K562 (cell line): ENCODE results near the gene ABCF2. TPM values are rescaled to one million over a fixed set of nuclear protein-coding genes. Genes with fewer than 3 reads are reported as not detected.

Experiments
- ATAC-seq: fragments of 200-7000 bp; cut with Tn5 transposase; 3 replicates; pipeline ENCODE4 v1.9.1; 2020; ENCODE audit warnings: moderate library complexity
- BruUV-seq: library from RNA; stranded (reverse); fragments of 400-500 nt; replicated peaks from 2 replicates; lab custom pipeline; 2021; lab: Mats Ljungman, UMichigan
- CTCF ChIA-PET: fragments of 300-600 bp; formaldehyde crosslinking; extraction: SDS; loops from one replicate; lab custom pipeline; 2021; ENCODE audit warnings: low intra/inter-chr PET ratio; lab: Yijun Ruan, JAX
- POLR2A ChIA-PET: fragments of 300-600, 350-650 bp; sonication (Branson Sonifier 250); formaldehyde crosslinking; extraction: SDS; loops from one replicate; lab custom pipeline; 2021; ENCODE audit warnings: antibody characterized with exemption, inconsistent platforms; lab: Yijun Ruan, JAX
- DNase-seq, 4 experiments: peaks; one replicate each; pipeline versions ENCODE4 v3.0.0 to v3.0.0-alpha.2; 2011 to 2018; ENCODE audit warnings: low spot score in 3 of 4, mixed read lengths in 3 of 4; ENCODE audit errors: extremely low read depth in 1 of 4
- FAIRE-seq: peaks from 2 replicates; lab custom pipeline; 2011; peaks lifted over from hg19 to GRCh38; lab: Jason Lieb, UNC
- H2AFZ ChIP-seq: 2 replicates; pipeline ENCODE4 v1.6.0; 2011; ENCODE audit warnings: low read depth, low read length, control low read depth, inconsistent platforms
- H3K27ac ChIP-seq: fragments of 200-600 bp; 3 replicates; pipeline ENCODE4 v1.8.0; 2011; ENCODE audit warnings: low read depth, mild to moderate bottlenecking, control low read depth, inconsistent platforms, low read length, moderate library complexity, mixed read lengths; ENCODE audit errors: extremely low read depth
- H3K27me3 ChIP-seq, 2 experiments: fragments of 300-600 bp in 1 of 2; 2 replicates in 1 of 2; 3 replicates in 1 of 2; pipeline versions ENCODE4 v1.6.0 to v1.8.0; 2011; ENCODE audit warnings: inconsistent platforms in 2 of 2, low read length in 2 of 2, mild to moderate bottlenecking in 1 of 2, mixed read lengths in 1 of 2, moderate library complexity in 1 of 2; ENCODE audit not compliant: control insufficient read depth in 2 of 2, insufficient read depth in 2 of 2
- H3K36me3 ChIP-seq: fragments of 300-600 bp; 3 replicates; pipeline ENCODE4 v1.8.0; 2011; ENCODE audit warnings: mild to moderate bottlenecking, low read length, inconsistent platforms; ENCODE audit not compliant: control insufficient read depth, insufficient read depth
- H3K4me1 ChIP-seq, 2 experiments: fragments of 200-600 bp in 1 of 2; replicated peaks in 1 of 2; 2 replicates in 1 of 2; 3 replicates in 1 of 2; pipeline versions ENCODE4 v1.5.1 to v1.8.0; 2011; ENCODE audit warnings: inconsistent platforms in 2 of 2, low read length in 2 of 2, mild to moderate bottlenecking in 1 of 2, mixed read lengths in 1 of 2, moderate library complexity in 1 of 2; ENCODE audit not compliant: control insufficient read depth in 2 of 2, insufficient read depth in 2 of 2
- H3K4me2 ChIP-seq: 2 replicates; pipeline ENCODE4 v1.6.1; 2011; ENCODE audit warnings: low read length, control low read depth, inconsistent platforms, mixed read lengths; ENCODE audit not compliant: insufficient read depth
- H3K4me3 ChIP-seq: fragments of 200-600 bp; sonication (generic), shearing (Covaris generic); 2 replicates; pipeline ENCODE4 v1.5.1; 2016; ENCODE audit warnings: control low read depth, inconsistent platforms
- H3K79me2 ChIP-seq: fragments of 200-600 bp; 3 replicates; pipeline ENCODE4 v1.8.0; 2011; ENCODE audit warnings: low read length, inconsistent platforms; ENCODE audit not compliant: control insufficient read depth, insufficient read depth
- H3K9ac ChIP-seq, 2 experiments: 2 replicates each; pipeline versions ENCODE4 v1.6.0 to v1.6.1; 2011; ENCODE audit warnings: low read depth in 2 of 2, low read length in 2 of 2, control low read depth in 1 of 2, inconsistent platforms in 1 of 2, mild to moderate bottlenecking in 1 of 2, mixed read lengths in 1 of 2; ENCODE audit not compliant: insufficient read depth in 1 of 2
- H3K9me1 ChIP-seq: one replicate; pipeline ENCODE4 v1.6.0; 2011; ENCODE audit warnings: inconsistent platforms, mild to moderate bottlenecking, low read length, moderate library complexity; ENCODE audit not compliant: control insufficient read depth, insufficient read depth
- H3K9me3 ChIP-seq: replicated peaks from 2 replicates; pipeline ENCODE4 v1.5.1; 2011; ENCODE audit warnings: low read depth, low read length, inconsistent platforms; ENCODE audit not compliant: control insufficient read depth, insufficient read depth
- H4K20me1 ChIP-seq: replicated peaks from 2 replicates; pipeline ENCODE4 v1.6.1; 2011; ENCODE audit warnings: low read length, inconsistent platforms, mixed read lengths; ENCODE audit not compliant: control insufficient read depth, insufficient read depth
- BCOR ChIP-seq: fragments of 450-650 bp; IDR thresholded peaks from 2 replicates; pipeline ENCODE4 v1.6.1; 2016
- PHF8 ChIP-seq: fragments of 200-600 bp; sonication (generic); IDR thresholded peaks from 2 replicates; pipeline ENCODE4 v1.6.1; 2012; ENCODE audit warnings: mixed run types, mild to moderate bottlenecking, inconsistent platforms, low read length, moderate library complexity, borderline replicate concordance
- SAP30 ChIP-seq: fragments of 200-600 bp; sonication (generic); IDR thresholded peaks from 2 replicates; pipeline ENCODE4 v1.6.1; 2012; ENCODE audit warnings: borderline replicate concordance, low read depth, mild to moderate bottlenecking, moderate library complexity, low read length, control low read depth, inconsistent platforms; ENCODE audit not compliant: insufficient read depth, poor library complexity, severe bottlenecking
- SMARCA4 ChIP-seq: fragments of 450-650 bp; IDR thresholded peaks from 2 replicates; pipeline ENCODE4 v1.6.1; 2016
- ZC3H4 ChIP-seq: sonication (generic); formaldehyde crosslinking; IDR thresholded peaks from 2 replicates; pipeline ENCODE4 v1.9.0; 2021; ENCODE audit warnings: missing genetic modification reagents, borderline replicate concordance
- WGBS: fragments of 100-300 bp; shearing (Covaris generic); methylation state at CpG from one replicate; pipeline ENCODE4 v1.1.6; 2016; ENCODE audit warnings: low coverage, mixed read lengths; ENCODE audit not compliant: insufficient coverage; ENCODE audit errors: missing lambda C conversion rate; 5-methylcytosine and 5-hydroxymethylcytosine counted together
- in situ Hi-C: fragments of 300-500 bp; cut with MboI; formaldehyde crosslinking; loops from 4 replicates; pipeline ENCODE4 v1.15.0; 2018; ENCODE audit warnings: inconsistent platforms, mixed read lengths
- intact Hi-C: fragments of 100-400 bp; cut with micrococcal nuclease; formaldehyde crosslinking; loops from 2 replicates; pipeline ENCODE4 v1.14.2; 2022
- polyA plus RNA-seq, 8 experiments: library from polyadenylated mRNA; depleted of rRNA in 4 of 8; stranded (reverse) in 5 of 8; unstranded in 3 of 8; fragments of >200 nt; fragmentation: Nextera tagmentation in 2 of 8; fragmentation: Illumina TruSeq in 1 of 8; extraction: Ambion mirVana in 2 of 8; extraction: Trizol in 1 of 8; gene quantifications; 2 replicates each; pipeline versions ENCODE4 v1.2.1 to v1.2.3, GENCODE V29; 2011 to 2014; ENCODE audit warnings: inconsistent platforms in 1 of 8, missing spikeins in 1 of 8
- total RNA-seq, 7 experiments: library from RNA; depleted of rRNA in 6 of 7; stranded (reverse); fragments of >200 nt in 6 of 7; fragmentation: Illumina TruSeq in 2 of 7; extraction: Trizol in 2 of 7; gene quantifications; 2 replicates each; pipeline versions ENCODE4 v1.2.1 to v1.2.3, GENCODE V29; 2011 to 2021; ENCODE audit warnings: low replicate concordance in 1 of 7
- TF ChIP-seq, protein P1 (sequence below): sonication (generic); formaldehyde crosslinking; IDR thresholded peaks from 2 replicates; pipeline ENCODE4 v1.8.0; 2022; ENCODE audit warnings: mild to moderate bottlenecking, missing genetic modification reagents

Gene ABCF2
- total and polyA plus RNA-seq, 9 of the 15 experiments (the other 6 are each of a cell fraction or from before 2014, with no cell fraction given): 62.1 to 224 (median 113) TPM

- CTCF ChIA-PET: interaction anchor here (0.7 to 0.9 kb wide), 3 partner anchors 13 to 299 kb away, joined by 3 read pairs; no protein-coding TSS in a partner anchor
- H3K4me3 ChIP-seq: no peak overlapping the region
- H3K4me2 ChIP-seq: no peak overlapping the region
- no peak for FAIRE-seq
- POLR2A ChIA-PET: interaction anchor here (0.7 kb wide), 2 partner anchors 18 to 31 kb away, joined by 3 read pairs; no protein-coding TSS in a partner anchor
- intact Hi-C loops (loop anchor here (10.0 kb wide), 2 partner anchors 160 to 210 kb away; no protein-coding TSS in a partner anchor), in situ Hi-C loops (no loop called here)
- WGBS: 21% methylated on average over 16 of the region's 16 CpGs
- H3K79me2 ChIP-seq: no peaks in the 10 kb centered on the region
- BruUV-seq: no TSS peak
- H3K9me3 ChIP-seq: no peaks in the 10 kb centered on the region; the same call in 1 of the 2 replicates
- no peaks in the 10 kb centered on the region for H3K36me3 ChIP-seq
- no peak overlapping the region for H2AFZ ChIP-seq
- H3K27ac ChIP-seq: no peak overlapping the region
- H3K27me3 ChIP-seq: peaks cover 33 to 58% of the 10 kb centered on the region in 2 experiments
- H3K9ac ChIP-seq: no peak overlapping the region
- TF ChIP-seq ZC3H4 (CRISPR knock-in tag) (no peak), BCOR (no peak), SMARCA4 (no peak), SAP30 (no peak), PHF8 (no peak)
- TF ChIP-seq, protein P1, sequence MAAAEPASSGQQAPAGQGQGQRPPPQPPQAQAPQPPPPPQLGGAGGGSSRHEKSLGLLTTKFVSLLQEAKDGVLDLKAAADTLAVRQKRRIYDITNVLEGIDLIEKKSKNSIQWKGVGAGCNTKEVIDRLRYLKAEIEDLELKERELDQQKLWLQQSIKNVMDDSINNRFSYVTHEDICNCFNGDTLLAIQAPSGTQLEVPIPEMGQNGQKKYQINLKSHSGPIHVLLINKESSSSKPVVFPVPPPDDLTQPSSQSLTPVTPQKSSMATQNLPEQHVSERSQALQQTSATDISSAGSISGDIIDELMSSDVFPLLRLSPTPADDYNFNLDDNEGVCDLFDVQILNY (CRISPR knock-in tag): no peak
- TF ChIP-seq, all 486 proteins: peak for 0
- H3K9me1 ChIP-seq: peaks cover 3% of the 10 kb centered on the region
- H3K4me1 ChIP-seq: peaks cover 0 to 18% of the 10 kb centered on the region in 2 experiments; a peak in 1 of 5 replicates
- ATAC-seq (no peak), DNase-seq (no peak)
- peaks cover 11% of the 10 kb centered on the region; the same call in 1 of the 2 replicates for H4K20me1 ChIP-seq
These were observed 51.8 kb downstream of the ABCF2 start for GRCh38 chr7:151175047-151175792.
